HepG2 (cell line): ENCODE results near the gene GNA14. TPM values are rescaled to one million over a fixed set of nuclear protein-coding genes. Genes with fewer than 3 reads are reported as not detected.

Experiments used
- ATAC-seq: fragments of 200-7000 bp; cut with Tn5 transposase; 3 replicates; pipeline ENCODE4 v1.9.1; 2020; ENCODE audit warnings: mild to moderate bottlenecking, moderate library complexity
- BruUV-seq: library from RNA; stranded (reverse); fragments of 400-500 nt; replicated peaks from 2 replicates; lab custom pipeline; 2021; lab: Mats Ljungman, UMichigan
- CTCF ChIA-PET: fragments of 300-600 bp; formaldehyde crosslinking; extraction: SDS; loops from one replicate; lab custom pipeline; 2021; ENCODE audit warnings: low total read pairs, inconsistent platforms, low intra/inter-chr PET ratio; lab: Yijun Ruan, JAX
- POLR2A ChIA-PET: fragments of 350-600 bp; sonication (Branson Sonifier 250); formaldehyde crosslinking; loops from one replicate; lab custom pipeline; 2020; ENCODE audit warnings: antibody characterized with exemption, inconsistent platforms; lab: Yijun Ruan, JAX
- DNase-seq: peaks from one replicate; pipeline ENCODE4 v3.0.0-alpha.2; 2015; ENCODE audit warnings: low spot score
- FAIRE-seq: peaks from 3 replicates; lab custom pipeline; 2011; peaks lifted over from hg19 to GRCh38; lab: Jason Lieb, UNC
- H2AFZ ChIP-seq: one replicate; pipeline ENCODE4 v1.6.1; 2011; ENCODE audit warnings: low read length, inconsistent platforms
- H3K27ac ChIP-seq: fragments of 300-600 bp; 3 replicates; pipeline ENCODE4 v1.8.0; 2011; ENCODE audit warnings: mixed run types, mild to moderate bottlenecking, mixed read lengths, low read length, inconsistent platforms; ENCODE audit not compliant: insufficient read depth; ENCODE audit errors: extremely low read length
- H3K27me3 ChIP-seq, 2 experiments: fragments of 200-600 bp in 1 of 2; 2 replicates in 1 of 2; 3 replicates in 1 of 2; pipeline versions ENCODE4 v1.6.0 to v1.8.0; 2011; ENCODE audit warnings: low read length in 2 of 2, mild to moderate bottlenecking in 2 of 2, moderate library complexity in 2 of 2, inconsistent platforms in 1 of 2; ENCODE audit not compliant: insufficient read depth in 2 of 2, control insufficient read depth in 1 of 2
- H3K36me3 ChIP-seq, 2 experiments: fragments of 200-600 bp in 1 of 2; replicated peaks in 1 of 2; 2 replicates in 1 of 2; 3 replicates in 1 of 2; pipeline versions ENCODE4 v1.5.1 to v1.8.0; 2011; ENCODE audit warnings: low read length in 2 of 2, inconsistent platforms in 1 of 2; ENCODE audit not compliant: insufficient read depth in 2 of 2, control insufficient read depth in 1 of 2
- H3K4me1 ChIP-seq: 2 replicates; pipeline ENCODE4 v1.5.1; 2012; ENCODE audit warnings: low read length, inconsistent platforms; ENCODE audit not compliant: insufficient read depth
- H3K4me2 ChIP-seq: 2 replicates; pipeline ENCODE4 v1.6.0; 2011; ENCODE audit warnings: low read depth, low read length, inconsistent platforms
- H3K4me3 ChIP-seq, 3 experiments: fragments of 200-600 bp in 1 of 3; sonication (generic), shearing (Covaris generic) in 1 of 3; replicated peaks in 1 of 3; 2 replicates each; pipeline ENCODE4 v1.5.1; 2011 to 2016; ENCODE audit warnings: low read length in 3 of 3, inconsistent platforms in 2 of 3, low read depth in 2 of 3, mild to moderate bottlenecking in 2 of 3, control low read depth in 1 of 3, mixed read lengths in 1 of 3; ENCODE audit not compliant: insufficient read depth in 1 of 3
- H3K79me2 ChIP-seq: one replicate; pipeline ENCODE4 v1.6.1; 2011; ENCODE audit warnings: low read length, inconsistent platforms; ENCODE audit not compliant: insufficient read depth
- H3K9ac ChIP-seq: 2 replicates; pipeline ENCODE4 v1.6.0; 2011; ENCODE audit warnings: mild to moderate bottlenecking, low read depth, low read length, inconsistent platforms; ENCODE audit not compliant: insufficient read depth
- H3K9me3 ChIP-seq: 2 replicates; pipeline ENCODE4 v1.5.1; 2012; ENCODE audit warnings: mild to moderate bottlenecking, low read length
- H4K20me1 ChIP-seq: 2 replicates; pipeline ENCODE4 v1.6.0; 2011; ENCODE audit warnings: inconsistent platforms, mild to moderate bottlenecking, low read length, moderate library complexity; ENCODE audit not compliant: insufficient read depth
- DMAP1 ChIP-seq: IDR thresholded peaks from 2 replicates; pipeline ENCODE4 v1.6.1; 2016
- ELF1 ChIP-seq: sonication (generic); formaldehyde crosslinking; IDR thresholded peaks from 2 replicates; pipeline ENCODE4 v1.4.0; 2020; ENCODE audit warnings: missing genetic modification reagents
- ESRRA ChIP-seq: sonication (generic); formaldehyde crosslinking; IDR thresholded peaks from 2 replicates; pipeline ENCODE4 v1.5.1; 2020; ENCODE audit warnings: mild to moderate bottlenecking, low read depth, missing genetic modification reagents
- GTF2F1 ChIP-seq: fragments of 150-350 bp; IDR thresholded peaks from 2 replicates; pipeline ENCODE4 v1.6.1; 2014; ENCODE audit warnings: low read length
- MED8 ChIP-seq: sonication (generic); formaldehyde crosslinking; IDR thresholded peaks from 2 replicates; pipeline ENCODE4 v1.8.1; 2023; ENCODE audit warnings: mild to moderate bottlenecking, missing genetic modification reagents; ENCODE audit not compliant: insufficient replicate concordance
- MLLT10 ChIP-seq: sonication (generic); formaldehyde crosslinking; IDR thresholded peaks from 2 replicates; pipeline ENCODE4 v1.4.0; 2020; ENCODE audit warnings: missing genetic modification reagents
- PPARG ChIP-seq: conservative IDR thresholded peaks from 2 replicates; pipeline ENCODE4 v1.6.1; 2016; ENCODE audit warnings: missing biosample characterization, missing genetic modification reagents
- U2AF1 ChIP-seq: fragments of 200-400 bp; formaldehyde crosslinking; optimal IDR thresholded peaks from 2 replicates; pipeline ENCODE3; 2017; ENCODE audit warnings: mild to moderate bottlenecking, low read depth, low read length
- ZNF251 ChIP-seq: sonication (generic); formaldehyde crosslinking; IDR thresholded peaks from 2 replicates; pipeline ENCODE4 v1.9.0; 2021; ENCODE audit warnings: mild to moderate bottlenecking, missing genetic modification reagents
- ZNF652 ChIP-seq: IDR thresholded peaks from 2 replicates; pipeline ENCODE4 v1.6.1; 2016; ENCODE audit warnings: low read depth, borderline replicate concordance
- ZNF766 ChIP-seq: sonication (generic); formaldehyde crosslinking; IDR thresholded peaks from 2 replicates; pipeline ENCODE4 v1.5.0; 2020; ENCODE audit warnings: missing genetic modification reagents, borderline replicate concordance
- WGBS: methylation state at CpG from one replicate; pipeline ENCODE4 v1.1.6; 2017; ENCODE audit warnings: low lambda C conversion rate; 5-methylcytosine and 5-hydroxymethylcytosine counted together
- in situ Hi-C: cut with HindIII; loops from 2 replicates; pipeline ENCODE4 v1.10.0; 2017; ENCODE audit warnings: low pct_unique_long_range_greater_than_20kb; ENCODE audit not compliant: extremely low pct_ligation_motif_present
- intact Hi-C: fragments of 100-400 bp; cut with micrococcal nuclease; formaldehyde crosslinking; loops from one replicate; pipeline ENCODE4 v1.10.0; 2022; ENCODE audit not compliant: unreplicated experiment
- polyA plus RNA-seq, 8 experiments: library from polyadenylated mRNA; depleted of rRNA in 3 of 8; stranded (reverse) in 7 of 8; unstranded in 1 of 8; fragments of >200 nt; fragmentation: Illumina TruSeq in 4 of 8; extraction: Trizol in 4 of 8; gene quantifications; 2 replicates each; pipeline versions ENCODE4 v1.2.1 to v1.2.3, GENCODE V29; 2011 to 2016; ENCODE audit warnings: low read depth in 4 of 8, missing spikeins in 1 of 8, mixed read lengths in 1 of 8; ENCODE audit not compliant: insufficient read depth in 1 of 8
- total RNA-seq, 5 experiments: library from RNA; depleted of rRNA; stranded (reverse); fragments of >200 nt; fragmentation: Illumina TruSeq; extraction: Trizol; gene quantifications; 2 replicates each; pipeline ENCODE4 v1.2.3, GENCODE V29; 2016; ENCODE audit warnings: low read depth in 1 of 5
- TF ChIP-seq, protein P1 (sequence below): sonication (generic); formaldehyde crosslinking; IDR thresholded peaks from 2 replicates; pipeline ENCODE4 v1.4.0; 2020; ENCODE audit warnings: missing genetic modification reagents, borderline replicate concordance
- TF ChIP-seq, protein P2 (sequence below): sonication (generic); formaldehyde crosslinking; IDR thresholded peaks from 2 replicates; pipeline ENCODE4 v1.4.0; 2020; ENCODE audit warnings: missing genetic modification reagents; ENCODE audit errors: not compliant biosample characterization
- TF ChIP-seq, protein P3 (sequence below): sonication (generic); formaldehyde crosslinking; IDR thresholded peaks from 2 replicates; pipeline ENCODE4 v1.4.0; 2020; ENCODE audit warnings: missing genetic modification reagents
- TF ChIP-seq, protein P4 (sequence below): sonication (generic); formaldehyde crosslinking; IDR thresholded peaks from 2 replicates; pipeline ENCODE4 v1.4.0; 2020; ENCODE audit warnings: missing genetic modification reagents, mild to moderate bottlenecking, borderline replicate concordance

The GNA14 gene
- total and polyA plus RNA-seq, 2 of the 13 experiments (the other 11 are each of a cell fraction or from before 2014, with no cell fraction given): not detected

DNA sequence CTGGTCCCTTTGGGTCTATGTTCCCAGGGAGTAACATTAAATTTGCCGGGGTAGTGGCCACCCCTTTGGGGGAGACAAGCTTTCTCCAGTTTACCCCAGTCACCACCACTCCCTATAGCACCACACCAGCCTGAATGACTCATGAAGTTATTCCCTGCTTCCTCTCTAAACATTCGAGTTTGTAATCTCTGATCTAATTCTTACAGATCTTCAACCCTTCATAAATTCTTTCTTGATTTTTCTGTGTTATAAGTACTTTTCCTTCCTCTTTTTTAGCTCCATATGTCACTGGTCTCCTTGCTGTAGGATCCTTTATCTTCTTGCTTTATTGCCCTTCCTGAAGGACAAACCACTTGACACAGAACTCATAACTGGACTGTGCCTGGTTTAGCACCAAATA lies 55.6 kb downstream of the GNA14 start:
- no peak overlapping the region for H3K4me3 ChIP-seq
- H3K9ac ChIP-seq: no peak overlapping the region
- no peaks in the 10 kb centered on the region for H3K79me2 ChIP-seq
- CTCF ChIA-PET: no interaction called here
- H3K36me3 ChIP-seq: no peaks in the 10 kb centered on the region
- ATAC-seq: no peak
- no peak for FAIRE-seq
- H3K4me1 ChIP-seq: no peaks in the 10 kb centered on the region
- H3K4me2 ChIP-seq: no peak overlapping the region
- no peak overlapping the region for H3K27ac ChIP-seq
- intact Hi-C loops: no loop called here
- no peak for DNase-seq
- in situ Hi-C loops: no loop called here
- no peaks in the 10 kb centered on the region for H3K9me3 ChIP-seq
- peaks cover 0 to 6% of the 10 kb centered on the region in 2 experiments; a peak in 1 of 5 replicates for H3K27me3 ChIP-seq
- H2AFZ ChIP-seq: no peak overlapping the region
- WGBS: 2% methylated on average over 2 of the region's 2 CpGs
- no TSS peak for BruUV-seq
- POLR2A ChIA-PET: no interaction called here
- H4K20me1 ChIP-seq: no peaks in the 10 kb centered on the region
- TF ChIP-seq U2AF1 (no peak), ESRRA (CRISPR knock-in tag) (no peak), DMAP1 (CRISPR knock-in tag) (no peak), ELF1 (CRISPR knock-in tag) (no peak), ZNF652 (no peak), MLLT10 (no peak), ZNF251 (no peak), GTF2F1 (no peak), ZNF766 (CRISPR knock-in tag) (no peak), MED8 (CRISPR knock-in tag) (no peak), PPARG (no peak)
- TF ChIP-seq, protein P1, sequence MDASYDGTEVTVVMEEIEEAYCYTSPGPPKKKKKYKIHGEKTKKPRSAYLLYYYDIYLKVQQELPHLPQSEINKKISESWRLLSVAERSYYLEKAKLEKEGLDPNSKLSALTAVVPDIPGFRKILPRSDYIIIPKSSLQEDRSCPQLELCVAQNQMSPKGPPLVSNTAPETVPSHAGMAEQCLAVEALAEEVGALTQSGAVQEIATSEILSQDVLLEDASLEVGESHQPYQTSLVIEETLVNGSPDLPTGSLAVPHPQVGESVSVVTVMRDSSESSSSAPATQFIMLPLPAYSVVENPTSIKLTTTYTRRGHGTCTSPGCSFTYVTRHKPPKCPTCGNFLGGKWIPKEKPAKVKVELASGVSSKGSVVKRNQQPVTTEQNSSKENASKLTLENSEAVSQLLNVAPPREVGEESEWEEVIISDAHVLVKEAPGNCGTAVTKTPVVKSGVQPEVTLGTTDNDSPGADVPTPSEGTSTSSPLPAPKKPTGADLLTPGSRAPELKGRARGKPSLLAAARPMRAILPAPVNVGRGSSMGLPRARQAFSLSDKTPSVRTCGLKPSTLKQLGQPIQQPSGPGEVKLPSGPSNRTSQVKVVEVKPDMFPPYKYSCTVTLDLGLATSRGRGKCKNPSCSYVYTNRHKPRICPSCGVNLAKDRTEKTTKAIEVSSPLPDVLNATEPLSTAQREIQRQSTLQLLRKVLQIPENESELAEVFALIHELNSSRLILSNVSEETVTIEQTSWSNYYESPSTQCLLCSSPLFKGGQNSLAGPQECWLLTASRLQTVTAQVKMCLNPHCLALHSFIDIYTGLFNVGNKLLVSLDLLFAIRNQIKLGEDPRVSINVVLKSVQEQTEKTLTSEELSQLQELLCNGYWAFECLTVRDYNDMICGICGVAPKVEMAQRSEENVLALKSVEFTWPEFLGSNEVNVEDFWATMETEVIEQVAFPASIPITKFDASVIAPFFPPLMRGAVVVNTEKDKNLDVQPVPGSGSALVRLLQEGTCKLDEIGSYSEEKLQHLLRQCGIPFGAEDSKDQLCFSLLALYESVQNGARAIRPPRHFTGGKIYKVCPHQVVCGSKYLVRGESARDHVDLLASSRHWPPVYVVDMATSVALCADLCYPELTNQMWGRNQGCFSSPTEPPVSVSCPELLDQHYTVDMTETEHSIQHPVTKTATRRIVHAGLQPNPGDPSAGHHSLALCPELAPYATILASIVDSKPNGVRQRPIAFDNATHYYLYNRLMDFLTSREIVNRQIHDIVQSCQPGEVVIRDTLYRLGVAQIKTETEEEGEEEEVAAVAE: no peak
- TF ChIP-seq, protein P2, sequence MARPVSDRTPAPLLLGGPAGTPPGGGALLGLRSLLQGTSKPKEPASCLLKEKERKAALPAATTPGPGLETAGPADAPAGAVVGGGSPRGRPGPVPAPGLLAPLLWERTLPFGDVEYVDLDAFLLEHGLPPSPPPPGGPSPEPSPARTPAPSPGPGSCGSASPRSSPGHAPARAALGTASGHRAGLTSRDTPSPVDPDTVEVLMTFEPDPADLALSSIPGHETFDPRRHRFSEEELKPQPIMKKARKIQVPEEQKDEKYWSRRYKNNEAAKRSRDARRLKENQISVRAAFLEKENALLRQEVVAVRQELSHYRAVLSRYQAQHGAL (CRISPR knock-in tag): no peak
- TF ChIP-seq, protein P3, sequence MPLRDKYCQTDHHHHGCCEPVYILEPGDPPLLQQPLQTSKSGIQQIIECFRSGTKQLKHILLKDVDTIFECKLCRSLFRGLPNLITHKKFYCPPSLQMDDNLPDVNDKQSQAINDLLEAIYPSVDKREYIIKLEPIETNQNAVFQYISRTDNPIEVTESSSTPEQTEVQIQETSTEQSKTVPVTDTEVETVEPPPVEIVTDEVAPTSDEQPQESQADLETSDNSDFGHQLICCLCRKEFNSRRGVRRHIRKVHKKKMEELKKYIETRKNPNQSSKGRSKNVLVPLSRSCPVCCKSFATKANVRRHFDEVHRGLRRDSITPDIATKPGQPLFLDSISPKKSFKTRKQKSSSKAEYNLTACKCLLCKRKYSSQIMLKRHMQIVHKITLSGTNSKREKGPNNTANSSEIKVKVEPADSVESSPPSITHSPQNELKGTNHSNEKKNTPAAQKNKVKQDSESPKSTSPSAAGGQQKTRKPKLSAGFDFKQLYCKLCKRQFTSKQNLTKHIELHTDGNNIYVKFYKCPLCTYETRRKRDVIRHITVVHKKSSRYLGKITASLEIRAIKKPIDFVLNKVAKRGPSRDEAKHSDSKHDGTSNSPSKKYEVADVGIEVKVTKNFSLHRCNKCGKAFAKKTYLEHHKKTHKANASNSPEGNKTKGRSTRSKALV (CRISPR knock-in tag): no peak
- TF ChIP-seq, protein P4, sequence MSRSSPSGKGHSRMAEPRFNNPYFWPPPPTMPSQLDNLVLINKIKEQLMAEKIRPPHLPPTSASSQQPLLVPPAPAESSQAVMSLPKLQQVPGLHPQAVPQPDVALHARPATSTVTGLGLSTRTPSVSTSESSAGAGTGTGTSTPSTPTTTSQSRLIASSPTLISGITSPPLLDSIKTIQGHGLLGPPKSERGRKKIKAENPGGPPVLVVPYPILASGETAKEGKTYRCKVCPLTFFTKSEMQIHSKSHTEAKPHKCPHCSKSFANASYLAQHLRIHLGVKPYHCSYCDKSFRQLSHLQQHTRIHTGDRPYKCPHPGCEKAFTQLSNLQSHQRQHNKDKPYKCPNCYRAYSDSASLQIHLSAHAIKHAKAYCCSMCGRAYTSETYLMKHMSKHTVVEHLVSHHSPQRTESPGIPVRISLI (CRISPR knock-in tag): no peak
